Chondrocyte (in vitro differentiated cells): ENCODE data around the gene MPPE1. TPM values are rescaled to one million over a fixed set of nuclear protein-coding genes. Genes with fewer than 3 reads are reported as not detected.

Experiments
- DNase-seq: peaks from one replicate; pipeline ENCODE4 v3.0.0; 2021; ENCODE audit warnings: mixed read lengths, low spot score
- H3K27ac Mint-ChIP-seq: one replicate; pipeline ENCODE4 v1.8.0; 2021; ENCODE audit warnings: mild to moderate bottlenecking, moderate library complexity, mixed read lengths; ENCODE audit not compliant: unreplicated experiment
- H3K27me3 Mint-ChIP-seq: 2 replicates; pipeline ENCODE4 v1.8.0; 2021; ENCODE audit warnings: low read depth, mixed read lengths
- H3K36me3 Mint-ChIP-seq: 2 replicates; pipeline ENCODE4 v1.8.0; 2021; ENCODE audit warnings: low read depth, mixed read lengths
- H3K4me1 Mint-ChIP-seq: 2 replicates; pipeline ENCODE4 v1.8.0; 2021; ENCODE audit warnings: low read depth, mild to moderate bottlenecking, mixed read lengths
- H3K4me3 Mint-ChIP-seq: one replicate; pipeline ENCODE4 v1.8.0; 2021; ENCODE audit warnings: mild to moderate bottlenecking, moderate library complexity, mixed read lengths; ENCODE audit not compliant: unreplicated experiment
- H3K9me3 Mint-ChIP-seq: 2 replicates; pipeline ENCODE4 v1.8.0; 2021; ENCODE audit warnings: low read depth, mixed read lengths
- total RNA-seq: library from RNA; stranded (reverse); gene quantifications from 3 replicates; pipeline ENCODE4 v1.2.1, GENCODE V29; 2021
- TF ChIP-seq, protein P1 (sequence below): fragments of 200-600 bp; sonication (generic); IDR thresholded peaks from 2 replicates; pipeline ENCODE4 v1.5.0; 2021; ENCODE audit warnings: antibody characterized with exemption, mild to moderate bottlenecking, moderate library complexity

The MPPE1 gene
- total RNA-seq, 1 donor from 2014 or later = 38.2 TPM

DNA sequence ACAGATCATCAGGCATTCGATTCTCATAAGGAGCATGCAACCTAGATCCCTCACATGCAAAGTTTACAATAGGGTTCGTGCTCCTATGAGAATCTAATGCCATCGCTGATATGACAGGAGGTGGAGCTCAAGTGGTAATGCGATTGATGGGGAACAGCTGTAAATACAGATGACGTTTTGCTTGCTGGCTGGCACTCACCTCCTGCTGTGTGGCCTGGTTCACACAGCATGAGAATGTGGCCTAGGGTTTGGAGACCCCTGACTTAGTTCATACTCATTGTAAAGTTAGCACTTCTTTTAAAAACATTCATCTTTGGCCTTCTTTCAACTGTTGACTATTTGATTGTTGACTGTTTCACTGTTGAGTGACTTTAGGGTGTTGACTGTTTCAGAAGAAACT is 65.6 kb downstream of the MPPE1 start:
- no peaks in the 10 kb centered on the region for H3K27me3 Mint-ChIP-seq
- H3K27ac Mint-ChIP-seq = no peak overlapping the region
- H3K4me1 Mint-ChIP-seq = no peaks in the 10 kb centered on the region
- no peak overlapping the region for H3K4me3 Mint-ChIP-seq
- TF ChIP-seq, protein P1, sequence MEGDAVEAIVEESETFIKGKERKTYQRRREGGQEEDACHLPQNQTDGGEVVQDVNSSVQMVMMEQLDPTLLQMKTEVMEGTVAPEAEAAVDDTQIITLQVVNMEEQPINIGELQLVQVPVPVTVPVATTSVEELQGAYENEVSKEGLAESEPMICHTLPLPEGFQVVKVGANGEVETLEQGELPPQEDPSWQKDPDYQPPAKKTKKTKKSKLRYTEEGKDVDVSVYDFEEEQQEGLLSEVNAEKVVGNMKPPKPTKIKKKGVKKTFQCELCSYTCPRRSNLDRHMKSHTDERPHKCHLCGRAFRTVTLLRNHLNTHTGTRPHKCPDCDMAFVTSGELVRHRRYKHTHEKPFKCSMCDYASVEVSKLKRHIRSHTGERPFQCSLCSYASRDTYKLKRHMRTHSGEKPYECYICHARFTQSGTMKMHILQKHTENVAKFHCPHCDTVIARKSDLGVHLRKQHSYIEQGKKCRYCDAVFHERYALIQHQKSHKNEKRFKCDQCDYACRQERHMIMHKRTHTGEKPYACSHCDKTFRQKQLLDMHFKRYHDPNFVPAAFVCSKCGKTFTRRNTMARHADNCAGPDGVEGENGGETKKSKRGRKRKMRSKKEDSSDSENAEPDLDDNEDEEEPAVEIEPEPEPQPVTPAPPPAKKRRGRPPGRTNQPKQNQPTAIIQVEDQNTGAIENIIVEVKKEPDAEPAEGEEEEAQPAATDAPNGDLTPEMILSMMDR = no peak
- H3K9me3 Mint-ChIP-seq = no peaks in the 10 kb centered on the region
- no peaks in the 10 kb centered on the region for H3K36me3 Mint-ChIP-seq
- no peak for DNase-seq

DNA sequence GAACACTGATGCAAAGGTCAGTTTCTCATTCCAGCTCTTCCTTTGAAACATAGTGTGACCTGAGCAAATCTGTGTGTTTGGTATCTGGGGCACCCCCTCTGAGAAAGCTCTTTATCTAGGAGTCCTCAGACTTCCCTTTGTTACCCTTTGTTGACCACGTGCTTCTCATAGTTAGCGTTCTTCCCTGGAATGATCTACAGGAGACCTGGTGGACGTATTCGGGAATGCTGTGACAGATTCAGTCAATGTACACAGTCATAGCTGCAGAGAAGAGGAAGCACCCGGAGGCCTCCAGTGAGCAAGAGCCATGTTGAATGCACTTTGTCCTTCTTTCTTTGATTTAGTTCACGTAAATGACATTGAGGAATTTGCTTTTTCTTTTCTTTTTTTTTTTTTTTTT is 67.6 kb downstream of the MPPE1 start:
- Mint-ChIP-seq H3K27me3 (no peaks in the 10 kb centered on the region), H3K36me3 (no peaks in the 10 kb centered on the region), H3K4me1 (no peaks in the 10 kb centered on the region), H3K9me3 (no peaks in the 10 kb centered on the region), H3K4me3 (no peak overlapping the region), H3K27ac (no peak overlapping the region)
- TF ChIP-seq, protein P1 = no peak
- no peak for DNase-seq

GRCh38 chr18:11839556-11839955 is 68.6 kb downstream of the MPPE1 start:
- no peak overlapping the region for H3K27ac Mint-ChIP-seq
- no peak overlapping the region for H3K4me3 Mint-ChIP-seq
- DNase-seq = no peak
- H3K27me3 Mint-ChIP-seq = no peaks in the 10 kb centered on the region
- TF ChIP-seq, protein P1 = no peak
- no peaks in the 10 kb centered on the region for H3K36me3 Mint-ChIP-seq
- no peaks in the 10 kb centered on the region for H3K4me1 Mint-ChIP-seq
- H3K9me3 Mint-ChIP-seq = no peaks in the 10 kb centered on the region

- Mint-ChIP-seq H3K9me3 (peaks cover 4% of the 10 kb centered on the region), H3K36me3 (no peaks in the 10 kb centered on the region), H3K27me3 (no peaks in the 10 kb centered on the region), H3K27ac (no peak overlapping the region), H3K4me1 (no peaks in the 10 kb centered on the region), H3K4me3 (no peak overlapping the region)
- DNase-seq = no peak
- TF ChIP-seq, protein P1 = no peak
Observed at GRCh38 chr18:11834772-11835171, 73.3 kb downstream of the MPPE1 start.

Other genes with a start within 250 kb of the MPPE1 start
- gene GNAL, start 219.1 kb downstream of the MPPE1 start, total RNA-seq = 1.3 to 5.9 TPM (median 5.8 TPM) in 3 replicates
- gene CHMP1B, start 56.9 kb downstream of the MPPE1 start, total RNA-seq = 28.5 to 32.5 TPM (median 31.3 TPM) in 3 replicates
- 10.8 to 25.1 TPM (median 10.9 TPM) in 3 replicates for gene IMPA2, start 73.2 kb upstream of the MPPE1 start, total RNA-seq
- gene ANKRD62, start 185.5 kb upstream of the MPPE1 start, total RNA-seq = not detected in 3 replicates